Stromal cell of bone marrow (primary cell): ENCODE results near the gene STC2.

Experiments
- DNase-seq: peaks from one replicate; pipeline ENCODE4 v3.0.0-alpha.2; 2012; ENCODE audit warnings: low read depth

The STC2 gene

DNA sequence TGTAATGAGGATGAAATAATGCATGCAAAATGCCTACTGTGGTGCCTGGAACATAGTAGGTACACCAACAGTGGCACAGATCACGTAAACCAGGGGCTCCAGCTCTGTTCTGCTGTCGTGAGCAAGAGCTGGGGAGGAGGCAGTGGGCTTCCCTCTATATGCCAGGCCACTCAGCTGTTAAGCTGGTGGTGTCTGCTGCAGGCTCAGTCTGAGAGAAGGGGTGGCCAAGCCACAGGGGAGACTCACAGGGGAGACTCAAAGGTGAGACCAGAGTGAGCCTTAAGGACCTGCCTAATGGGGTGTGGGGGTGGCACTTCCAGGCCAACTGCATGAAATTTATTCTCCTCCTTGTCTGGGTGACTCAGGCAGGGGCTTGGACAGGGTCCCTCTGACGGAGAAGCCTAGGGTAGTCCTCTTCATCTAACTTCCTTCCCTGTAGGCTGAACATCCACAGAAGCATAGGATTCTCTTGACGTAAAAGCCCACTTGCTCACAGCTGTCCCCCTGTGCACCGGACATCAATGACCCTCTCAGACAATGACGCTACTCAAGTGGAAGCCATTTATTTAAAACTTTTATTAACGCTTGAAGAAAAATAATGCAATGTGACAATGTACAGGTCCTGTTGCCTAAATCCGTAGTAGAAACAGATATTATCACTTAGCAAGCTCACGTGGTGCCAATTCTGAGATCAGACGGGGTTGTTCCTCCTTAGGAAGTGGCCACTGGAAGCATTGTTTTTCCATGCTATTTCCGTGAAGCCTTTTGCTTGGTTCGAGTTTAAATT is 13.9 kb downstream of the STC2 start:
- no peak for DNase-seq

DNA sequence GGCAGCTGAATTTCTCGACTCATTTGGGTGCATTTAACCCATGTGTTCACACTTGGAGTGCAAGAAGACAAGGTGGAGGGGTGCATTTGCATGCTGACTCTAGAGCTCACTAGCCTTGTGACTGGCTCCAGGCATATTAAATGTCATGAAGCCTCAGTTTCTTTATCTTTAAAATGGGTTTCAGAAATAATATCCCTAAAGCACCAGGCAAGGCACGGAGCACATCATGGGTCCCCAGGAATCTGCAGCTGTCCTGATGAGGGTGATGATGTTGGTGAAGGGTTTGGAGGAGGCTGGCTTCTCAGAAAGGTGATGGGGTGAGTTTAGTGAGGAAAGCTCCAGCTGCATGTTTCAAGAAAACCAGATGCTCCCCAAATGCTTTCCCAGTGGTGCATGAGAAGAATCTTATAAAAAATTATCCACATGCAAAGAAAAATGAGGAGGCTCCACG is 14.8 kb downstream of the STC2 start:
- DNase-seq = no peak

DNA sequence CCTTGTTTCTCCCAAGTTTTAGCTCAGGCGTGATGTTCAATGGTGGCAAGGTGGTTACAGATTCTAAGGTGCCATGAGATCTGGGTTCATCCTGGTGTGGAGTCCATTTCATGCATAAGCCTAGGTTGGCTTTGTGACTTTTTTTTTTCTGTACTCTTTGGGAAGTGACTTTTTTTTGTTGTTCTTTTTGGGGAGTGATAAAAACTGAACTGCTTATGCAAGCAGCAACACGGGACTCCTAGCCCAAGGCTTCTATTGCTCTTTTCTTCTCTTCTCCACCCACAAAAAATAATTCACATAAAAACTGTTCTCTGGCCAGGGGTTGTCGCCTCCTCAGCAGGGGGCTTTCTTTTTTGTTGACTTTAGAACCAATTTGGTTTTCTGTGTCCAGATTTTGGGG is 15.4 kb downstream of the STC2 start:
- no peak for DNase-seq

DNA sequence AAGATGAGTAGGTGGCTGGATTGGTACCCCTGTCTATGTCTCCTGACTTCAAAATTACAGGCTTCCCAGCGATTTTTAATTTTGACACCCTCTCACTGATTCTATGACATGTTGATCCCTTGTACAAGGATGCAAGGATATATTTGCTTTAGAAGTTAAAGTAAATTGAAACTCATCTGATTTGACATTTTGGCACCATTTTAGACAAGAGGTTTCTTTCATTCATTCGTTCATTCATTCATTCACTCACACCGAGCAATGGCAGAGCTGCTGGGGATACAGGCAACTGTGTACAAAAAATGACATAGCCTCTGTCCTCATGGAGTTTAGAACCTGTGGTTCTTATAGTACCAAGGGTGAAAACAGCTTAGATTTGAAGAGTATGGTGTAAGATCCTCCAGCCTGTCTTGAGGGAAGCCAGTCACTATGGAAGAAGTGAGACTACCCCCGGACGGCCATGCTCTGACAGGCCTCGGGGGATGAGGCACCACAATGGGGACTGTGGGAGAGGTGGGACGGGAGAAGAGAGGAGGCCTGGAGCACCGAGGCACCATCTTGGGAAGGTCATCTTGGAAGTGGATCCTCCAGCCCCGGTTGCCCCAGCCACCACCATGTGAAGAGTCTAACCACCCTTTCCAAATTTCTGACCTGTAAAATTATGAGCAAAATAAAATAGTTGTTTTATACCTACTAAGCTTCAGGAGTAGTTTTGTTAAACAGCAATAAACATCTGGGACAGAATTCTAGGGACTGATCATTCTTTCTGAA is 16.2 kb downstream of the STC2 start:
- DNase-seq = no peak

DNA sequence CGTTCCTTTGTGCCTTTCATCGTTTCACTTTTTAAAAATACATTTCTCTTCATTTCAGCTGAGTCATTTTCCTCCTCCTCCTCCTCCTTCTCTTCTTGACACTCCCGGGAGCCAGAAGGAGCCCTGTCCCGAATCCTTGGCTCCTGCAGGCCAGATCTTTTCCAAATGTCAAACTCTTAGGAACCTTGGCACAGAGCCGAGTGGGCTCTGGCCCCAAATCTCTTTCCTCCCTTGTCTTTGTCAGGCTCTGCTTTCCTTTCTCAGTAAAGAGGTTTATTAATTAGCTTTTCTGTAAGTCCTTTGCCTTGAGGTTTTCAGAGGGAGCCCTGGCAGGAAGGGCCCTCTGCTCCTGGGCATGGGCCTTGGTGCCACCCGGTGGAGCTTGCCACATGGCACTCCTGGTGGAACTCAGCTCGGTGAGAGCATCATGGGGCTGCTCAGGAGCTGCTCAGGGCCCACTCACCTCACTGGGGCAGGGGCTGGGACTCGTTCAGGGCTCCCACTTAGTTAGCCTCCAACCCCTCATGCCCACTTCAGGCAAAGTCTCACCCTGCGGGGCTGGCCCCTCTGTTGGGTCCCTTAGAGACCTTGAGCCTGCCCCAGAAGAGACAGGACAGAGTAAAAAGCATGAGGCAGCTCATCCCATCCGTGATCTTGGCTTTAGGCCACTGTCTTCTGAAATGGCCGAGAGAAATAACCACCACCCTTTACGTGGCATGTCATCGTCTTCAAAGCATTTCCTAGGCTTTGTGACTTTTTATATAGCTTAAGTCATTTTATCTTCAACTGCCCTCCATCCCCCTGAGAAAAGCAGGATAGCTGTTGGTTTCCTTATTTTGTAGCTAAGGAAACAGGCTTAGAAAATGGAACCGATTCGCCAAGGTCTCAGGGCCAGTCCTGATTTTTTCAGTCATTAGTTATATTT is 17.1 kb downstream of the STC2 start:
- DNase-seq = no peak

DNA sequence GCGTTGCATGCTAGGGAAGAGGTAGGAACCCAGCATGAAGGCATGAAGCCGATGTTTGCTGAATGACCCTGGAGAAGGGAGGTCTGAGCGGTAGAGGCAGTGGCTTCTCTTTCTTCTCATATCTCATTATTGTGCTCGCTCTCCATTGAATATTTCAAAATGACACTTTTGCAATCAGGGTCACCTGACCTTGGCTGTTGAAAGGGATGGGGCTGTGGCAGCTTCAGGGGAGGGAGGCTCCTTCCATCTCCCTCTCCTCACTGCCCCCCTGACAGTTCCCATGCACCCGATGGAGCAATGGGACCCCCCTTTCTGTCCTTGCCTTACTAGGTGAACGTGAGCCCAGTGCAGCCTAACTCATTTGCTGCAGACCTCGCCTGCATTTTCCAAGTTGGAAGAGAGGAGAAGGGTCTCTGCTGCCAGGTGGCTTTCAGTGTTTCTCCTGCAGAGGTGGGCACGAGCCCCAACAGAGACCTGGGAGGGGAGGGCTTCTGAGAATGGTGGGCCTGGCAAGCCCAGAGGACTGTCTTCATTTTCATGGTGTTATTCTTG is 17.9 kb downstream of the STC2 start:
- DNase-seq = no peak

DNA sequence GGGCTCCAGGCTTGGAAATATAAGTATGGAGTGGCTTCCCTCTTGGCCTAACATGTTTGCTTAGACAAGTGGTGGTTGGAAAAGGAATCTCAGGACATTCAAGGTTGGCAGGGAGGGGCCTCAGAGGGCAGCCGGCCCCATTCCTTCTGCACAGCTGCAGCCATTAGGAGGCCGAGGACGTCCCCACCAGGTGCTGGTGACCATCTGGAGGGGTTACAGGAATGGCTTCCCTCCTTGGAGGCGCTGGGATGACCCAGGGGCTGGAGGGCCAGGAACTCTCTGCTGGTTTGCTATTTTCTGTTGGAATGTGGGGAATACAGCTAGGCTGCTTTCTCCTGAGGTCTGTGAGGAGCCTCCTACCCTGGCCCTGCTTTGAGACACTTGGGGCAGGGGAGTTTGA is 18.5 kb downstream of the STC2 start:
- DNase-seq = no peak

DNA sequence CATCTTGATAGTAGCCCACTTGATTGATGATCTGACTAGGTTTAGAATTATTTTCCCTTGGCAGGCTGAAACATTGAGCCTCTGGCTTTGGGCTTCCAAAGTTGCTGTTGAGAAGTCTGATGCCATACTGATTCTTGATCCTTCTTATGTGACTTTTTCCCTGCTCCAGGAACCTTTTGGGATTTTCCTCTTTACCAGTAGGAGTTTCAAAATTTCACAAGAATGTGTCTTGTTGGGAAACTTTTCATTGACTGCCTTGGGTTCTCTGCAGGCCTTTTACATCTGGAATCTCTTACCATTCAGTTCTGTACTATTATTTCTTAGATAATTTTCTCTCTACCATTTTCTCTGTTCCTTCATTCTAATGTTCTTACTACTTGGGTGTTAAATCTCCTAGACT is 20.0 kb downstream of the STC2 start:
- no peak for DNase-seq

DNA sequence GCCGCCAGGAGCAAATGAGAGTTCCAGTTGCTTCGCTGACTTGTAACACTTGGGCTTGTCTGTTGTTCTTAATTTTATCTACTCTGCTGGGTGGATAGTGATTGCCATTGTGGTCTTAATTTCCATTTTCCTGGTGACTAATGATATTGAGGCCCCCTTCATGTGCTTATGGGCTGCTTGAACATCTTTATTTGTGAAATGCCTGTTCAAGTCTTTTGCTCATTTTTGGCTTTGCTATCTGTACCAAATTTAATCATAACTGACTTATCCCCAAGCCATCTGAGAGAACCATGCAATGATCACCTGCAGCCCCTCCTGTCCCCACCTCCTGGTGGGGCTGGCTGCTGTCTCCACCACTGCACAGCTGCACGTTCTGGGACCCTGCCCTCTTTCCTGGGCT is 20.5 kb downstream of the STC2 start:
- DNase-seq = no peak

DNA sequence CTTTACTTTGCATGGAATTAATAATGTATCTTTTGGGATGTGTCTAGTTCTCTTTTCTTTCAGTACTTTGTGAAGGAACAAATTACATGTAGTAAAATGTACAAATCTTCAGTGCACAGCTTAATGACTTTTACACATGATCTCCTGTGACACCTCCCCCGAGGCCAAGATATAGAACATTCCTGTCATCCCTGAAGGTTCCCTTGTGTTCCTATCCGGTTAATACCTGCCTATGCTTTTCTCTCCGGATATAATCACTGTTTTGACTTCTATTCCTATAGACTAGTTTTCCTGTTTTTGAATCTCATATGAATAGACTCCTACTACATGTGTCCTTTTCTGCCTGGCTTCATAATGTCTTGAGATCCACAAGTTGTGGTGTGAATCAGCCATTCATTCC is 21.5 kb downstream of the STC2 start:
- no peak for DNase-seq

DNA sequence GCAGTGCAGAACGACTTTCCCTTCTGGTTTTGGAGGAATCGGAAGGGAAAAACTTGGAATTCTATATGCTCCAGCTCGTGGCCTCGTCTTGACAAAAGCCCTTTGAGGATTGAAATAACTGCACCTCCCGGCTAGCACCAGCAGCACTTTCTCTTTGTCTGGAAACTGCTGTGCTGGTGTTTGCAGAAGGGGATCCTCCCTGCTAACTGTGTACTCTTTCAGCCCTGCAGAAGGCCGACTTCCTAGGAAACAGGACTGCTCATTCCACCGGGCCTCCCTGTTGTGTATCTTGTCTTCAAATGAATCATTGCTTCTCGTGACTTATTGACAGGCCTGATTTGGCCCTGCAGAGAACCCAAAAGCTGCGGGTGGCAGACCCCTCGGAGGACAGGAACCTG is 23.6 kb downstream of the STC2 start:
- DNase-seq = no peak

DNA sequence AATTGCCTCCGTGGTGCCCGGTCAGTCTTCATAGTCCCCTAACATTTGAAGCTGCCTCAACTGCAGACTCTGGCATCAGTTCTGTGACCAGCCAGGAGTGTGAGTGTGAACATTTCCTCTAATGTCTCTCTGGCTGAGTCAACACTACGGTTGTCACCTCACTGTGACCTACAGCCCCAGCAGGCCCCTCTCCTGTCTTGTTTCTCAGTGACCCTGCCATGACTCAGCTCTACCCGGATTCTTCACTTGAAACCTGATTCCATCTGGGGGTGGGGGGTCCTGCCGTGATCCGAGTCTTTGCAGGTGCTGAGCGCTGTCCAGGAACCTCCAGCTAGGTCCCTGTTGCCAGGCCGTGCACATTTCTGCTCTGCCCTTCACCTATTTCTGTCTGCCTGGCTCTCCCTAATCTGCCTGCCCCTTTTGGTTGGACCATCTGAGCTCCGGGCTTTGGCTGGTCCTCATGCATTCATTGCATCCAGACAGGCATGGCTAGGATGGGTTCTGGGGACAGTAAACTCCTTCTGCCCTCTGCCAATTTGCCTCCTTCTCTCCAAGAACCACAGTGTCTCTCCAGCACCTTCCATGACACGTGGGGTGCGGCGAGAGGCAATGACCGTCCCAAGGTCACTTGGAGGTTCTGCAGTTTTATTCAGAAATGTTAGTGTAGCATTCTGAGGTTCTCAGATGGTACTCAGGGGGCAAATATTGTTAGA is 24.2 kb downstream of the STC2 start:
- no peak for DNase-seq

DNA sequence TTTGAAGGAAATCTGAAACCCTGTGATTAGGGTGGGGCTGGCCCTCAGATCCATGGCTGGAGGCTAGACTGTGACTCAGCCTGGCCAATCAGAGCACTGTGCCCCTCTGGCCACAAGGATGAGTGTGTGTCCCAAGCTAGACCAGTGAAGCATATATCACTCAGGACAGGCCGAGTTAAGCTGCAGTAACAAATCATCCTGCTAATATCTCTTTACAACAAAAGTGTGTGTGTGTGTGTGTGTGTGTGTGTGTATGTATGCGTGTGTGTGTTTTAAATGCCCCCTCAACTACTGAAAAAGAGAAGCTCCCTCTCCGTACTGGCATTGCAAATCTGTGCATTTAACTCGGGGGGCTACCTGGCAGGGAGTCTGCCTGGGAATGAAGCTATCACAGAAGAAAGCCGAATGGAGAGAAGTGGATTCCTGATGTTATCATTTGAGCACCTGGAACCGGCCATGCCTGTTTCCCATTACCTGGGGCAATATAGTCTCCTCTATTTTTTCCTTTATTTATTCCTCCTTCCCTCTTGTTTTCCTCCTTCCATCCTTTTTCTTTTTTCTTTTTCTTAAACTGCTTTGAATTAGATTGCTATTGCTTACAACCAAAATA is 25.6 kb downstream of the STC2 start:
- peak; percentile 77 for DNase-seq

DNA sequence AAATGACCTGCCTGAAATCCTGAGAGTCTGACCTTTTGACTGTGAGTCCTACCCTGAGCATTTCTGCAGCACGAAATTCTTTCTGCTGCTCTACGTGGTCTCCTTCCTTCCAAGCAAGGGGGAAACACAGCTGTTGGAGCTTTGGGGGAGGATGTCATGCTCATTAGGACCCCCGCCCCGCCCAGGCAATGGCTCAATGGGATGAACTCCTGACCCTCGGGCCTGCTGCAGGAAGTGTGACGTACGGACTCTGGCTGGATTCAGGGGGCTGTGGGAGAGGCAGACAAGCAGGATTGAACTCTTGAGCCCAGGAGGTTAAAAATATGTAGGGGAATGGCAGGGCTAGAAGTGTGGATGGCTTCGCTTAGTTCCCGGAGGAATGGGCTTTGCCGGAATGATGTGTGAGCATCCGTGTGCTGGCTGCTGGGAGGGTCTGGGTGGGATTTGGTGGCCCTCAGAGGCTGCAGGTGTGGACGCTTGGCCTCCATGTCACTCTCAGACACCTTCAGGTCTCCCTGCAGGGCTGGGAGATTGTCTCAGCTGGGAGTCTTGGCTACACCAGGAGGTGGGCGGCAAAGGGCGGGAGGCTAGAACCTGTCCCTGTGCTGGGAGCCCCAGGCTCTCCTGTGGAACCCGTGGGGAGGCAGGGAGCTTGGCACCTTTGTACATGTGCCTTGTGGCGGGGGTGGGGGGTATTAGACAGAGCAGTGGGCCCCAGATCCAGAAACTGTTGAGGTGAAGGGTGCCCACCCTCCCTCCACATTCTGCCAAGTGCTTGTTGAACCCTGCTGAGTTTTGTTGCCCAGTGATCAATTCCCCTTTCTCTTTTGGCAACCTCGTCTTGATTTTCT is 26.3 kb downstream of the STC2 start:
- DNase-seq = no peak

DNA sequence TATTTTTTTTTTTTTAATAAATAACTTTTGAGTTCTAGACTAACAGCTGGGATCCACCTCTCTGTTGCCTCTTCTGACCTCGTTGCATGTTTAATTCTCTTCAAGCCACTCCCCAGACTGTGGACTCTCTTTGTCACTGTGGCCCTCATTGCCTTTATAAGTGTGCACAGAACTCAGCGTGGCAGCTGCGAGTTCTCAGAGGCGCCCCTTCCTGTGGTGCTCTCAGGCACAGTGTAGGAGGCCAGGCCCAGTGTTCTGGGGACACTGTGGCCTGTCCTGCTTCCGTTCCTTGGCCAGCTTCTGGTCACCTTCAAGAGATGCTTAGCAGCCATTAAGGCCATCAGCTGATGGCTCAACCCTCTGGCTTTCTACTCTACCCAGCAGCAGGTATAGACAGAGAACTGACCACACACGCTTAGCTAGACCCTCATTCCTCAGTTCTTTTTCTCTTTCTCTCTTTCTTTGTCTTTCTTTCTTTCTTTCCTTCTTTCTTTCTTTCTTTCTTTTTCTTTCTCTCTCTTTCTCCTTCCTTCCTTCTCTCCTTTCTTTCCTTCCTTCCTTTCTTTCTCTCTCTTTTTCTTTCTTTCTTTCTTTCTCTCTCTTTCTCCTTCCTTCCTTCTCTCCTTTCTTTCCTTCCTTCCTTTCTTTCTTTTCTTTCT is 27.7 kb downstream of the STC2 start:
- DNase-seq = no peak

DNA sequence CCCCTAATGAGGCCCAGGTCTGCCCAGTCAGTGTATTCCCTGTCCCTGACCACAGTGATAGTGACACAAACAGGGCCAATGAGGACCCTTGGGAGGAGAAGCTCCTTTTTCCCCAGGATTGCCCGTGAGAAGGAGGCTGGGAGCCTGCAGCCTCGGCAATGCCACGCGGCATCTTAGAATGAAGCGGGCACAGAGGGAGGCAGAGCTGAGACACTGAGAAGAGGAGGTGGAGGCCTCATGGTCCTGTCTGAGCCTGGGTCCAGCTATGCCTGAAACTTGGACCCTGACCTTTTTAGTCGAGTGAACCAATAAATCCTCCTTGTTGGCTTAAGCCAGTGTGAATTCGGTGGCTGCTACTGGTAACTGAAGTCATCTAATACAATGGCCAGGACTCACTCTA is 28.4 kb downstream of the STC2 start:
- DNase-seq = no peak

DNA sequence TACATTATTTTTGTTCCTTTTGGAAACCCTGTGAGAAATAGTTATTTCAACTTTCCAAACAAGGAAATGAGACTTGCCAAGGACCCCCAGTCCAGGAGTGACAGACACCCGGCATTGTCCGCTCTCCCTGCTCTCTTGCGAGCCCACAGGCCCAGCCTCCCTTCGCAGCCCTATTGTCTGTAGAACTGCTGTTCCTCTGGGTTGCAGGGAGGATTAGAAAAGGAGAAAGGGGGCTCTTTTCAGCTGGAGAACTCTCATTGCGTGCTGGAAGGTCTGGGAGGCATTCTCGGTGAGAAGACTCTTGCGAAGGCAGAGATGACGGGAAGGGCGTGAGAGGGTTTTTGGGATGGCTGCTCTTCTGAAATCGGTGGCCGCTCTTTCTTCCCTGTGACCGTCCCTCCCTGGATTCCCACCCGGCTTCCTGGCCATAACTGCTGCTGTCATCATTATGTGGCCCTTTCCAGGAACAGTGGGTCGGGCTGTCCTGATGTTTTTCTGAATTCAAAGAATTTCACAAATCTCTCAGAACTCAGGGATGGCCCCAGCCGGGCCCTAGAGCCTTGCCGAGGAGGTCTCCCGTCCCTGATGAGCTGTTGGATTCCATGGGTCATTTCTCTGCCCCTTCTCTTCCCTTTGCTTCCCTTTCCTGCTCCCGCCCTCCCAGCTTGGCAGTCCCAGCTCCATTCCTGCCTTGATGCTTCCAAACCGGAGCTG is 29.8 kb downstream of the STC2 start:
- DNase-seq = no peak

DNA sequence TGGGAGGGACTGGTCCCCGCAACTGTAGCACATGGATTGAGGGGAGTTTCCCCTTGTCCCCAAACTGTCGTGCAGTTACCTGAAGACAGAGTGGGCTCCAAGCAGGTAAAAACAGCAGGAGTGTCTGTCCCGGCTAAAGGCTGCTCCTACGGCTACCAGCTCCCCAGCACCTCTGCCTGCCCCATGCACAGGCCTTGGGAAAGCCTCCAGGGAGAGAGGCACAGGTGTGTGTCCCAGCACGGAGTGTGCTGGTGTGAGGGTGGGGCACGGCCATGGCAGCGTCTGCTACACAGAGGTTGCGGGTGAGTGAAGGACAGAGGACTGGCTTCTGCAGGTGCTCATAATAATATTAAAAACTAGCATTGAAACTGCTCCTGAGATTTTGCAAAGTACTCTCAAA is 30.4 kb downstream of the STC2 start:
- no peak for DNase-seq
